HS-27A (cell line): Measurements from ENCODE around the gene ALS2.
"Not testable (repeated sequence)": the region's sequence is repeated elsewhere in the genome, so short reads cannot be mapped to it uniquely, and the experiment has no call there.

Source experiments
- DNase-seq: peaks from one replicate; pipeline ENCODE4 v3.0.0-alpha.2; 2012; ENCODE audit warnings: low read depth, missing footprints

Gene ALS2

DNA sequence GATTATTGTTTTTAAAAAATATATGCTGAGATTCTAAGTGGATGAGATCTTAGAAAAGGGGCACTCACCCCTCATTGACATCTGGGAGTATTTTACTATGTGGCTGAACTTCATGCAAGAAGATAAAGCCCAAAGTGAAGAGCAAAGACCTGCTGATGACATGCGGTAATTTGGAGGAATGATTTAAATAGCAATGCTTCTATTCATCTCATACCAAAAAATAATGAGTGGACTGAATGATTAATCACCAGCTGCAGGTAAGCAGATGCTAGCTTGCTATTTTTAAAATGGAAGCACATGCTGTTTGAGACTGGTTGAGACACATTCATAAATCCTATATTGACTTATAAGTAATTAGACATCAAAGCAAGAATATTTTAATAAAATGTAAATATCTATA, 12.9 kb upstream of the ALS2 start:
- no peak for DNase-seq

- DNase-seq: no peak
Measured at GRCh38 chr2:201790989-201791388, 10.3 kb upstream of the ALS2 start.

GRCh38 chr2:201790291-201790690, 9.6 kb upstream of the ALS2 start:
- no peak for DNase-seq

GRCh38 chr2:201789395-201789794, 8.7 kb upstream of the ALS2 start:
- no peak for DNase-seq

- DNase-seq: no peak
Measured at GRCh38 chr2:201788371-201788770, 7.6 kb upstream of the ALS2 start.

DNA sequence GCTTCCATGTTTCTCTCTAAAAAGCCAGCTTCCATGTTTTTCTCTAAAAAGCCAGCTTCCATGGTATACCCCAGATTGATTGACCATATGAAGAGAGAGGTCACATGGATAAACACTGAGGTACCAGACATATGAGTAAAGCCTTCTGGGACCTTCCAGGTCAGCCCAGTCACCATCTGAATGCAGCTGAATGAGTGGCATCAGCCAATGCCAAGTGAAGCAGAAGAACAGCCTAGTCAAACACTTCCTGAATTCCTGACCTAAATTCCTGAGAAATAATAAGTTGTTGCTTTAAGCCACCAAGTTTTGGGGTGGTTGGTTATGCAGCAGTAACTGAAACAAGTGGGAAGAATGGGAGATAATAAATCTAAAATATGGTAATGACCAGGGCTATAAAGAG, 5.7 kb upstream of the ALS2 start:
- DNase-seq: no peak

DNA sequence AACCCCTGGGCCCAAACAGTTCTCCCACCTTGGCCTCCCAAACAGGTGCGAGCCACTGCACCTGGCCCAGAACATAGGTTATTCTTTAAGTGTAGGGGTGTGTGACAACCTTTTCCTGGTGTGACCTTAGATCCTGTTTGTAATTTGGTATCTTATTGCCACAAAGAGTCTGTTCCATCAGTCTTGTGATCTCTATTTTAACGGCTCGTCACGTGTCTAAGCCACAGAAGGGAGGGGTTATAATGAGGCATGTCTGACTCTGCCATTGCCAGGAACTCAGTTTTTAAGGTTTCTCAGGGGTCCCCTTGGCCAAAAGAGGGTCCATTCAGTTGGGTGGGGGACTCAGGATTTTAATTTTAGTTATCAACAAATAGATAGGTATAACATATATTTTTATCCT, 4.4 kb upstream of the ALS2 start:
- no peak for DNase-seq

DNA sequence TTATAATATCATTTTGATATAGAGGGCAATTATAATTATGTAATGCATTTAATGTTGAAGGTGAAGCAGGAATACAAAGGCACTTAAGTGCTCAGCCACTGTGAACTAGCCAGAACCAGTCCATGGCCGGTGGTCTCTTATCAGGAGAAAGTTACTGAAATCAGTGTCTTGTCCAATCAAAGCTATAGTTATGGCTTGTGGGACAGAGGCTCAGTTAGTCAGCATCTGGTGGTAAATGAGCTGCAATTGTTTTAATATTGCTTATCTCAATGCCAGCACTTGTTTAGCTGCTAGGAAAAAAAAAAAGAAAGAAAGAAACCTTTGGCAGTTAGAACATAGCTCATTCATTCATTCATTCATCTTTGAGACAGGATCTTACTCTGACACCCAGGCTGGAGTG, 3.8 kb upstream of the ALS2 start:
- DNase-seq: no peak

DNA sequence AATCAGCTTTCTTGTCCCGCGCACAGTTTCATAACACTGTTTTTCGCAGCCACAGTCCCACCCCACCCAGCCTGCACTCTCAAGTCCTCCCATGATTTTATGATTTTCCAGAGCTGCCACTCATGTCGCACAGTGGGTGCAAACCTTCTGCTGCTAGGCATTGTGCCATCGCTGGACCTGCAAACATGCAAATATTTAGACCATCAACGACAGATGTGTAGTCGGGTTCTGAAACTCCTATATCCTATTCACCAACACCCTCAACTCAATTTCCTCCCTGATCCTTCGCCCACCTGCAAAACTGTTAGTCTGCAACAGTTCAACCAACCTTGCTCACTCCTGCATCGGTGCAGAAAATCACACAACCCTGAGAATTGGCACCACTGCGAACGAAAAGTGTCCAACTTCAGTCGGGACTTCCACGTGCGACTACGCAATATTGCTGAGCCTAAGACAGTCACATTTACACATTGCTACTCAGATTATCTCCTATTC, 871 bp upstream of the ALS2 start:
- no peak for DNase-seq

DNA sequence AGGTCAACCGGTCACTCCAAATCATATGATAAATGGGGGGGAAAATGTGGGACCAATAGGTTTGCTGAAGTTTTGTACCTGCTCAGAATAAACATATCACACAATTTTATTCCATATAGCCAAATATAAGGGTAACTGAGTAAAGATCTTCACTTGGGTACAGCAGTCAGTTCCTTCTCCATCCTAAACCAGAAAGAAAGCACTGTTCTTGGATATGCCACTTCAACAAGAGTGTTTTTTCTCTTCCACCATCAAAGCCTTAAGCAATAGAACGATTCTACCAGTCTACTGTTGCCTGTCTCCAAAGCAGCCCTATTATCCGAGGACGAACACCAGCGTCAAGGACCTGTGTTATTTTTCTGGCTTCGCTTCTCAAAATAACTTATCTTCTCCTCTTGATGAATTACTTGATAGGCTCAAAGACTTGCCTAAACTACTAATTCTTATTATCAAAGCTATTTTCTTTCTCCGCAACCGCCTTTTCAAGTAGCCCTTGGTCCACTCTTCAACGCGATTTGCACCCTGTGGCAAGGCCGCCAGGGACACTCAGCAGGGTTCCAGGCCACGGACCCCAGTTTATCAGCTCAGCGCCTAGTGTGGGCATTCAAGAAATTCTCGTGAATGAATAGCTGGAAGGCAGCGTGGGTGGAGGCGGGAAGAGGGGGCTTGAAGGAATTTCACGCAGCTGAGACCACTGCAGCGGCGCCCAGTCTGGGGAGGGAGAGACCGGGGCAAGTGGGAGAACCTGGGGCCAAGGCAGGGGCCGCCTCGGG, 646 bp downstream of the ALS2 start:
- DNase-seq: no peak

- DNase-seq: no peak
Measured at GRCh38 chr2:201777869-201778268, 2.9 kb downstream of the ALS2 start.

DNA sequence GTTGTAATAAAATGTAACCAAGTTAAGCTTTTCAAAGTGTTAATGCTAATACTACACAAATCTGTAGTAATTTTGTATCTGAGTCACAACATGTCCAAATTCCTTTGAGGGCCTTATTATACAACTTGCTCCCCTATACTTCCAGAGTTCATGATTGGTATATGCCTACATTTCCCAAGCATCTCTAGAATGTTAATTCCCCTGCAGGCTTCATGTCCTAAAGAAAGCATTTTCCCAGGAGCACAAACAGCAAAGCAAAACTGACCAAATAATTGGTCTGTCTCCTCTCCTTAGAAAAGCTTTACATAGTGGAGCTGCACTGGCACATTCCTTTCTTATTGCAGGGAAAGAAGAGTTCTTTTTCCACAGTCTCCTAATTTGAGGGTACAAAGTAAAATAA, 3.7 kb downstream of the ALS2 start:
- DNase-seq: no peak

DNA sequence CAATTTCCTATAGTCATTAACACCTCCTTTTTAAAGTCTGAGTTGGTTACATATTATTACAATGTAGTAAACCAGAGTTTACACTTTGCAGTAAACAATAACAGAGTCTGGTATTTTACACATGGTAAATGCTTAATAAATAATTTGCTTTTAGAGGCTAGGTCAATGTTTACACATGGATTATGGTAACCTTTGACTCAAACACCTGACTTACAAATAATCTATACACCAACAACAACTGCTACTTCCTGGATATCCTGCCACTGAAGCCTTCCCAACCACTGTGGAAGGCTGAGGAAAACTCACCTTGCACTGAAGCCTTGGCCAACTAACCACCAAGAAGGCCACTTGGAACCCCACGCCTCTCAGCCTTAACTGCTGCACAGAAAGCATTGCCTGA, 5.4 kb downstream of the ALS2 start:
- DNase-seq: no peak

DNA sequence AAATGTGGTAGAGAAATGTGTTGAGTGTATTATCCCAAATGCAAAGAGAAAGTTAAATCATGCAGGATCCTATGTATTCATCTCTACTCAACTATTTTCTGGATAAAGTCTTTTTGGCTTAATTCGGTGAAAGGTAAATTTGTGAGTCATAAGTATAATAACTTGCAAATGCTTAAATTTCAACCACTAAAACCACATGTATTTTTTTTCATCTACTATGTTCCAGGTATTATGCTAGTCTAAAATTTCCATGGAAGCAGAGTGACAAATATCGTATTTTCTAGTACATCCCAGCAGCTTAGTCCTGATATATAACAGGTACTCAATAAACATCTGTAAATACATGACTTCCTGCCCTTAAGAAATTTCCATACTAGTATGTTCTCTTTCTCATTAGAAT, 6.2 kb downstream of the ALS2 start:
- DNase-seq: no peak

DNA sequence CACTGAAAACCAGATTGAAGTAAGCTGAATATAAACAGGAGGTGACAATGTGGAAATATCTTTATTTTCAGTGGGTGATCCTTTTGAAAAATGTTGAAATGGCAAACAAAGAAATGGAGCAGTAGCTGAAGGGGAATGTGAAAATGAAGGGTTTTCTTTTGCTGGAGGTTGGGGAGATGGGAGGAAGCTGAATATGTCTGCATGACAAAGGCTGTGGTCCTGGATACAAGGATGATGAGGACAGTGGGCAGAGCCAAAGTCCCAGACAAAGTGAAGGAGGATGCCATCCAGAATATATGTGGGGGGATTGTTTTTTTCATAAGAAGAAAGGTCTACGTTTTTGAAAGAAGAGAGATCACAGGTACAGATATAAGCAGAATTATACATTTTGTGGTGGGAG, 6.7 kb downstream of the ALS2 start:
- no peak for DNase-seq

DNA sequence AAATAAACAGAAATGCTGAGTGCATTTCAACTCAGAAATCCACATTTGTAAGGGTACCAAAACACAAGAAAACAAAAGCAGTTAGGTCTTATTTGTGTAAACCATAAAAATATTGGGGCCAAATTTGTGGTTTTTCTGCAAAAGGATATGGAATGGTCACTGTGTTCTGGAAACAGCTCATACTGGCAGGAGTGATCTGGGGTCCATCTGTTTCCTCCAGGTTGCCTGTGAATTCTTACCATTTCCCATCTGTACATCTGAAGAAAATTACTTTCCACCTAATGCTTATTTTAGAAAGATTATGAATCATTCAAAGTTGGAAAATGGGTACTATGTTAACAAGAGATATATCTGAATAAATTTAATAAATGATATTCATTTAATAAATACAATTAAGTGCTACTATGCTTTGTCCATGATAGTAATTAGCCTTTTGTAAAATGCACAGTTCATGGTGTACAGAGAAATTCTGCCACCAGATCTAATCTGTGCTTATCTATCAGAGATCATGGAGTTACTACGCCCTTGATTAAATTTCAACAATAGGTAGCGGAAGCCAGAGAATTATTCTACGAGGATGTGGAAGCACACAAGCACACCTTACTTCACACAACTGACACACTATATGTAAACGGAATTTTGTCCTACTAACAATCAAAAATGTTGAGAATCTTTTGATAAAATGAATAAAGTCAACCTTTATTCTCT, 10.9 kb downstream of the ALS2 start:
- no peak for DNase-seq

DNA sequence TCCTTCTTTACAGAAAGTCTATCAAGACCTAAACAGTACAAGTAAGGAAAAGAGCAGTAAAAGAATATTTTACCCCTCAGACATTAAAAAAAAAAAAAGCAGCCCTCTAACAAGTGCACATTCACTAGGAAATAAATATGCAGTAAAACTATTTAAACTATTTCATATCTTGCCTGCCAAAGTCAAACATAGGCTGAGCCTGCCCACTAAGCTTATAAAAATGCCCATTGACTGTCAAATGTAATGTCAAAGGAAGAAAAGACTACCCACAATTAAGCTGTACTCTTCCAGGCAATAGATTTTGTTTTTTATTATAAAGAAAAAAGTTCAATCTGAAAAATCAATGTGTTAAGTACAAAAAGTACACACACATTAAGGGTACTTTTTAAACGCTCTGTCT, 11.8 kb downstream of the ALS2 start:
- DNase-seq: no peak

DNA sequence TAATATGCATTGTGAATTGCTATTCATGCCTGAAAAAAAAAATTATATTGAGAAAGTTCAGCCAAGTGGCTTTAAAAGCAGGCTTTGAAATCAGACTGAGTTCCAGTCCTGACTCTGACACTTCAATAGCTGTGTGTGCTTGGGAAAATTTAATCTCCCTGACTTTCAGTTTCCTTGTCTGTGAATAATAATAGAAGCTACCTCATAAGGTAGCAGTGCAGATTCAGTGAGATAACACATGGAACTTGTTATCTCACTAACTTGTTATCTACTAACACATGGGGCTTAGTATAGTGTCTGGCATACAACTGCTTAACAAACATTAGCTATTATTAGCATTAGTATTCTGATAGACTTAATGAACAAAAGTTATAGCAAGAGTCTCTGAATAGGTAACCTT, 14.9 kb downstream of the ALS2 start:
- no peak for DNase-seq

DNA sequence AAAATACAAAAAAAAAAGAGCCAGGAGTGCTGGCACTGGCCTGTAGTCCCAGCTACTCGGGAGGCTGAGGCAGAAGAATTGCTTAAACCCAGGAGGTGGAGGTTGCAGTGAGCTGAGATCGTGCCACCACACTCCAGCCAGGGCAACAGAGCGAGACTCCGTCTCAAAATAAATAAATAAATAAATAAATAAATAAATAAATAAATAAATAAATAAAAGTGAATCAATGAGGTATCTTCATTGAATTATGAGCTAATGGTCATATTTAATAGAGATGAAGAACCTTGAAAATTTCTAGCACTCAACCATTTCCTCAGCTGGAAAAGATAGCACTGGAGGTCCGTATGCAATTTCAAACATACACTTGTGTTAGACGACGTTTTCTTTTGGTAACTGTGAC, 16.3 kb downstream of the ALS2 start:
- not testable (repeated sequence) for DNase-seq

GRCh38 chr2:201761101-201761500, 19.6 kb downstream of the ALS2 start:
- no peak for DNase-seq

DNA sequence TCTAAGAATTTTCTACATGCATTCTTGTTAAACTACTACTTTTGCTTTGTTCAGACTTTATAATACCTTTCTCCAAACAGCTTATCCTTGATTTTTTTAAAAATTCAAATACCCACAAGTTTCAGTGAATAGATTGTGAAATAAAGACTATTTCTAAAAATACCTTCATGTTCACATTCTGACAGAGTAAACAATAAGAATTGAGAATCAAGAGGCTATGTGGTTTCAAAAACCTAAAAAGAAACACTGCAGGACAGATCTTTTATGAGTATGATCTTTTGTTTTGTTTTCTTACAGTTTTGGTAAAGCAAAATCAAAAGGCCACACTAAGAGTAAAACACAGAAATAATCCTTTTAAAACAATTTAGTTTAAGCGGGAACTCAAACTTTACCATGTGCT, 21.2 kb downstream of the ALS2 start:
- no peak for DNase-seq

DNA sequence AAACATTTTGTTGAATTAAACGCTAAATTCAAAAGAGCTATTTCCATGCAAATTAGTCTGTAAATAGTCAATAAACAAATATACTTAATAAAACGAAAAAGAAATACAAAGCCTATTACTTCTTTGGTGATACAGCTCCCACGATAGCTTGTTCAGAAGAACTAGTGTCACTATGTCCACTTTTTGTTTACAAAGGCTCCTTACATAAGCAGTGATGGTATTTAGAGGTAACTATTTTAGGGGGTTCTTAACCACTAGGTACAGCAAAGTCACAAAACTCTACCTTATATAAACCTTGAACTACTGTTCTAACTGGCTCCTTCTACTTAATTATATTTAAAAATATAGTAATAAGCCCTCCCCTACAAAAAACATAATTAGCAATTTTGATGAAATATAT, 21.9 kb downstream of the ALS2 start:
- DNase-seq: no peak

- DNase-seq: no peak
Measured at GRCh38 chr2:201758234-201758633, 22.5 kb downstream of the ALS2 start.
